Prostate gland (tissue), 2 donors: ENCODE data around the gene ADAMTS2. TPM values are rescaled to one million over a fixed set of nuclear protein-coding genes. Genes with fewer than 3 reads are reported as not detected.

Experiments
- DNase-seq: peaks from one replicate; pipeline ENCODE4 v3.0.0-alpha.2; 2019; ENCODE audit warnings: low spot score
- H3K27ac ChIP-seq, 2 donors: fragments of 200-600 bp; sonication (generic); 2 replicates each; pipeline ENCODE4 v1.5.1; 2017 to 2019
- H3K27me3 ChIP-seq: fragments of 200-600 bp; sonication (generic); replicated peaks from 2 replicates; pipeline ENCODE4 v1.5.1; 2019; ENCODE audit not compliant: insufficient read depth
- H3K36me3 ChIP-seq, 2 donors: fragments of 200-600 bp; sonication (generic); 1 replicate in 1 of 2; 2 replicates in 1 of 2; pipeline versions ENCODE4 v1.5.1 to v1.8.1; 2017 to 2019
- H3K4me1 ChIP-seq: fragments of 200-600 bp; sonication (generic); replicated peaks from 2 replicates; pipeline ENCODE4 v1.5.1; 2019
- H3K4me3 ChIP-seq, 2 donors: fragments of 200-600 bp; sonication (generic); 2 replicates each; pipeline ENCODE4 v1.5.1; 2017 to 2019
- H3K9me3 ChIP-seq: fragments of 200-600 bp; sonication (generic); 2 replicates; pipeline ENCODE4 v1.5.1; 2017
- POLR2A ChIP-seq: fragments of 450-650 bp; IDR thresholded peaks from one replicate; pipeline ENCODE4 v1.6.1; 2016; ENCODE audit warnings: antibody characterized with exemption, mild to moderate bottlenecking
- POLR2AphosphoS5 ChIP-seq: sonication (generic); formaldehyde crosslinking; IDR thresholded peaks from one replicate; pipeline ENCODE4 v1.6.1; 2017; ENCODE audit warnings: antibody characterized with exemption
- WGBS: methylation state at CpG from one replicate; pipeline ENCODE4 v1.1.5; 2018; 5-methylcytosine and 5-hydroxymethylcytosine counted together
- intact Hi-C: fragments of 100-400 bp; cut with DNase I; formaldehyde crosslinking; loops from one replicate; pipeline ENCODE4 v1.14.2; 2022
- total RNA-seq, 2 donors: library from RNA; depleted of rRNA; stranded (reverse); fragments of >200 nt; gene quantifications; one replicate each; pipeline ENCODE4 v1.1.0, GENCODE V29; 2016
- TF ChIP-seq, protein P1 (sequence below), 4 experiments: fragments of 200-600 bp in 2 of 4; fragments of 450-650 bp in 2 of 4; sonication (generic) in 2 of 4; IDR thresholded peaks; 1 replicate in 3 of 4; 2 replicates in 1 of 4; pipeline ENCODE4 v1.5.1; 2016 to 2019; ENCODE audit warnings: antibody characterized with exemption in 4 of 4, mild to moderate bottlenecking in 2 of 4, moderate library complexity in 2 of 4

ADAMTS2 gene
- total RNA-seq, 2 donors from 2014 or later, result 2.0 to 20.3 TPM

DNA sequence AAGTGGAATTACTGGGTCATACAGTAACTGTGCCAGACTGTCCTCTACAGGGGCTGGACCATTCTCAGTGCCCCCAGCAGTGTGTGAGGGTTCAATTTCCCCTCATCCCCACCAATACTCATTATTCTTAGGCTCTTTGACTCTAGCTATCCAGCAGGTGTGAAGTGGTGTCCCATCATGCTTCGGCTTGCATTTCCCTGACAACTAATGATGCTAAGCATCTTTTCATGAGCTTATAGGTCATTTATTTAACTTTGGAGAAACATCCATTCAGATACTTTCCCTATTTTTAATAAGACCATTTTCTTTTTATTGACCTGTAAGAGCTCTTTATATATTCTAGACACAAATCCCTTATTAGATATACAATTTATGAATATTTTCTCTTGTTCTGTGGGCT is 63.6 kb downstream of the ADAMTS2 start:
- TF ChIP-seq POLR2AphosphoS5, result no peak
- WGBS, result 95% methylated on average over 1 of the region's 1 CpG
- no peak for DNase-seq
- H3K9me3 ChIP-seq, result no peaks in the 10 kb centered on the region
- H3K4me3 ChIP-seq, result no peak overlapping the region
- intact Hi-C loops, result no loop called here
- no peak overlapping the region for H3K27ac ChIP-seq
- no peaks in the 10 kb centered on the region for H3K27me3 ChIP-seq
- no peaks in the 10 kb centered on the region for H3K36me3 ChIP-seq
- H3K4me1 ChIP-seq, result no peaks in the 10 kb centered on the region

DNA sequence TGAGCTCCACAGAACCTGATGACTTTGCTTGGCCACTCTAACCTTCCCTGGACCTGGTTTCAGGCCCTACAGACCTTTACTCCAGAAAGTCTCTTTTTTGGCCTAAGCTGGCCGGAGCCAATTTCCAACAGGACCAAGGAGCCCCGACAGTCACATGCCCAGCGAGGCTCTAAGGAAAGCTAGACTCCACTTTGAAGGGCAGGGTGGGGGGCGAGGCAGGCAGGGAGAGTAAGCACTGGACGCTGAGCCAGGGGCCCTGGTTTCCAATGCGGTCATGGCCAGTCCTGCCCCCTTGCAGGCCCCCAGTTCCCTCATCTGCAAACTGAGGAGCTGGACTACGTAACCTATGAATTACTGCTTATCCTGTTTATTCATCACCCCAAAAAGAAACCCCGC is 65.2 kb downstream of the ADAMTS2 start:
- H3K27me3 ChIP-seq, result no peaks in the 10 kb centered on the region
- no peak overlapping the region for H3K4me3 ChIP-seq
- no peak overlapping the region for H3K27ac ChIP-seq
- TF ChIP-seq POLR2AphosphoS5, result no peak
- TF ChIP-seq, protein P1, sequence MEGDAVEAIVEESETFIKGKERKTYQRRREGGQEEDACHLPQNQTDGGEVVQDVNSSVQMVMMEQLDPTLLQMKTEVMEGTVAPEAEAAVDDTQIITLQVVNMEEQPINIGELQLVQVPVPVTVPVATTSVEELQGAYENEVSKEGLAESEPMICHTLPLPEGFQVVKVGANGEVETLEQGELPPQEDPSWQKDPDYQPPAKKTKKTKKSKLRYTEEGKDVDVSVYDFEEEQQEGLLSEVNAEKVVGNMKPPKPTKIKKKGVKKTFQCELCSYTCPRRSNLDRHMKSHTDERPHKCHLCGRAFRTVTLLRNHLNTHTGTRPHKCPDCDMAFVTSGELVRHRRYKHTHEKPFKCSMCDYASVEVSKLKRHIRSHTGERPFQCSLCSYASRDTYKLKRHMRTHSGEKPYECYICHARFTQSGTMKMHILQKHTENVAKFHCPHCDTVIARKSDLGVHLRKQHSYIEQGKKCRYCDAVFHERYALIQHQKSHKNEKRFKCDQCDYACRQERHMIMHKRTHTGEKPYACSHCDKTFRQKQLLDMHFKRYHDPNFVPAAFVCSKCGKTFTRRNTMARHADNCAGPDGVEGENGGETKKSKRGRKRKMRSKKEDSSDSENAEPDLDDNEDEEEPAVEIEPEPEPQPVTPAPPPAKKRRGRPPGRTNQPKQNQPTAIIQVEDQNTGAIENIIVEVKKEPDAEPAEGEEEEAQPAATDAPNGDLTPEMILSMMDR (IDR thresholded peaks at IDR 0.05), result no peak
- TF ChIP-seq POLR2A, result no peak
- no peak for DNase-seq
- H3K36me3 ChIP-seq, result no peaks in the 10 kb centered on the region
- no peaks in the 10 kb centered on the region for H3K9me3 ChIP-seq
- H3K4me1 ChIP-seq, result no peaks in the 10 kb centered on the region
- WGBS, result 92% methylated on average over 8 of the region's 8 CpGs
- intact Hi-C loops, result no loop called here

GRCh38 chr5:179279347-179280094 is 65.7 kb downstream of the ADAMTS2 start:
- WGBS, result 67% methylated on average over 14 of the region's 14 CpGs
- Histone ChIP-seq H3K36me3 (no peaks in the 10 kb centered on the region), H3K27ac (no peak overlapping the region), H3K9me3 (no peaks in the 10 kb centered on the region), H3K4me1 (no peaks in the 10 kb centered on the region), H3K27me3 (no peaks in the 10 kb centered on the region), H3K4me3 (no peak overlapping the region)
- TF ChIP-seq POLR2A (no peak), POLR2AphosphoS5 (no peak)
- TF ChIP-seq, protein P1 (IDR thresholded peaks at IDR 0.05), result no peak
- no peak for DNase-seq
- intact Hi-C loops, result no loop called here

DNA sequence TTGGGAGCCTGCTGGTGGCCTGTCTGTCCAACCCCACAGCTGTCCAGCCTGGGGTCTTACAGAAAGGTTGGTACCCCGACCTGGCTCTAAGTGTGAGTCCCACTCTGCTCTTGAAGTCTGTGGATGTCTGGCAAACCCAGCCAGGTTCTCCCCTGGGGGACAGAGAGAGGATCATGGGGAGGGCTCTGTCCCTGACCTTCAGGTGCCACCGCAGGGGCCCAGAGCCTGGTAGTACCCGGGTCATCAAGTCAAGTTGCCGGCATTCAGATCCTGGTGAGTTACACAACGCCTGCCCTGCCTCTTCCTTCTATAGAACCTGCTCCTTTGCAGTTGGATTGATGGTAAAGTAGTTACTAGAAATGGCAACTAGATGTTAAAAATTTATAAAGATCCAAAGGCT is 66.7 kb downstream of the ADAMTS2 start:
- intact Hi-C loops, result no loop called here
- no peaks in the 10 kb centered on the region for H3K27me3 ChIP-seq
- no peaks in the 10 kb centered on the region for H3K9me3 ChIP-seq
- WGBS, result 55% methylated on average over 5 of the region's 5 CpGs
- no peak overlapping the region for H3K4me3 ChIP-seq
- H3K36me3 ChIP-seq, result no peaks in the 10 kb centered on the region
- TF ChIP-seq, protein P1 (IDR thresholded peaks at IDR 0.05), result no peak
- TF ChIP-seq POLR2AphosphoS5, result no peak
- no peak for TF ChIP-seq POLR2A
- H3K27ac ChIP-seq, result no peak overlapping the region
- no peak for DNase-seq
- no peaks in the 10 kb centered on the region for H3K4me1 ChIP-seq

- 43% methylated on average over 6 of the region's 10 CpGs for WGBS
- intact Hi-C loops, result no loop called here
- Histone ChIP-seq H3K4me3 (no peak overlapping the region), H3K9me3 (no peaks in the 10 kb centered on the region), H3K27me3 (no peaks in the 10 kb centered on the region), H3K4me1 (no peaks in the 10 kb centered on the region), H3K27ac (no peak overlapping the region), H3K36me3 (no peaks in the 10 kb centered on the region)
- DNase-seq, result no peak
- TF ChIP-seq POLR2A, result no peak
- TF ChIP-seq, protein P1 (IDR thresholded peaks at IDR 0.05), result no peak
- TF ChIP-seq POLR2AphosphoS5, result no peak
These were observed 67.1 kb downstream of the ADAMTS2 start for GRCh38 chr5:179278119-179278518.
